ENCODE results near the gene RAB13. TPM values are rescaled to one million over a fixed set of nuclear protein-coding genes. Genes with fewer than 3 reads are reported as not detected.

Gene RAB13
- total RNA-seq, 1 donor from 2014 or later: 145 TPM

GRCh38 chr1:153976819-153977249 lies 9.3 kb downstream of the RAB13 start:
- Mint-ChIP-seq H3K36me3 (ENCODE audit: low read depth, unreplicated experiment) (peaks cover 10% of the 10 kb centered on the region), H3K27ac (ENCODE audit: unreplicated experiment) (peak overlapping the region; percentile 95), H3K4me3 (ENCODE audit: unreplicated experiment) (peak overlapping the region; percentile 91), H3K4me1 (ENCODE audit: low read depth, unreplicated experiment) (peaks cover 6% of the 10 kb centered on the region), H3K27me3 (ENCODE audit: low read depth, unreplicated experiment) (no peaks in the 10 kb centered on the region), H3K9me3 (ENCODE audit: unreplicated experiment) (no peaks in the 10 kb centered on the region)
- H2AFZ ChIP-seq (ENCODE audit: low read depth, low read length): peak overlapping the region; percentile 88
- H3K27me3 ChIP-seq (ENCODE audit: insufficient read depth, low read length): no peaks in the 10 kb centered on the region
- peaks cover 21% of the 10 kb centered on the region for H3K36me3 ChIP-seq (ENCODE audit: insufficient read depth, low read length)
- peak overlapping the region; percentile 92 for H3K9ac ChIP-seq (ENCODE audit: low read length)
- H3K4me2 ChIP-seq (ENCODE audit: low read length): peak overlapping the region; percentile 95
- peak overlapping the region; percentile 90 for H3K4me3 ChIP-seq (ENCODE audit: insufficient read depth, low read depth, low read length)
- peak overlapping the region; percentile 57 for H3K27ac ChIP-seq (ENCODE audit: low read depth, low read length)
- TF ChIP-seq CTCF (IDR thresholded peaks at IDR 0.05; ENCODE audit: insufficient read depth, low read depth, low read length) (no peak), EZH2 (IDR thresholded peaks at IDR 0.05; ENCODE audit: insufficient read depth, low read length) (no peak)
- peaks cover 21% of the 10 kb centered on the region for H3K79me2 ChIP-seq (ENCODE audit: insufficient read depth, low read length)
- FAIRE-seq (no peak), DNase-seq (ENCODE audit: low read depth) (no peak)
- H3K9me3 ChIP-seq (ENCODE audit: insufficient read depth, low read depth, low read length): no peaks in the 10 kb centered on the region
- H3K4me1 ChIP-seq (ENCODE audit: insufficient read depth, low read length): peaks cover 8% of the 10 kb centered on the region
- peaks cover 12% of the 10 kb centered on the region for H4K20me1 ChIP-seq (ENCODE audit: insufficient read depth, low read length)

DNA sequence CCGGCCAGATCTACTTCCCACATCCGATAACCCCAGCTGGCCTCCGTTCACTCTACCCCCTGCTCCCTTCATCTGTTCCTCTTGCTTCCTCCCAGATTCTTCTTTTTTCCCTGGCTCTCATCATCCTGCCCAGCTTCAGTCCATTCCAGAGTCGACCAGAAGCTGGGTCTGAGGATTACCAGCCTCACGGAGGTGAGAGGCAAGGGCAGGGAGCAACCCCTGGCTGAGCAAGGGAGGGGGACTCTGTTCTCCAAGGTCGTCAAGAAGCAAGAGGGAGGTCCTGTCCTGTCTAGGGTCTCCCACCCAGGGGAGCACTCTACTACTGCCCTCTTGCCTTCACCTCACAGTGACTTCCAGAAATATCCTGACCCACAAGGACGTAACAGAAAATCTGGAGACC lies 12.6 kb downstream of the RAB13 start:
- H3K9me3 Mint-ChIP-seq (ENCODE audit: unreplicated experiment): no peaks in the 10 kb centered on the region
- H4K20me1 ChIP-seq (ENCODE audit: insufficient read depth, low read length): peaks cover 12% of the 10 kb centered on the region
- H3K36me3 ChIP-seq (ENCODE audit: insufficient read depth, low read length): peaks cover 11% of the 10 kb centered on the region
- no peak overlapping the region for H3K4me2 ChIP-seq (ENCODE audit: low read length)
- H3K36me3 Mint-ChIP-seq (ENCODE audit: low read depth, unreplicated experiment): peaks cover 10% of the 10 kb centered on the region
- H3K4me1 ChIP-seq (ENCODE audit: insufficient read depth, low read length): peaks cover 10% of the 10 kb centered on the region
- FAIRE-seq: no peak
- H3K27me3 ChIP-seq (ENCODE audit: insufficient read depth, low read length): no peaks in the 10 kb centered on the region
- peaks cover 7% of the 10 kb centered on the region for H3K4me1 Mint-ChIP-seq (ENCODE audit: low read depth, unreplicated experiment)
- H3K4me3 ChIP-seq (ENCODE audit: insufficient read depth, low read depth, low read length): no peak overlapping the region
- DNase-seq (ENCODE audit: low read depth): no peak
- no peak overlapping the region for H3K27ac ChIP-seq (ENCODE audit: low read depth, low read length)
- no peak overlapping the region for H2AFZ ChIP-seq (ENCODE audit: low read depth, low read length)
- H3K27me3 Mint-ChIP-seq (ENCODE audit: low read depth, unreplicated experiment): no peaks in the 10 kb centered on the region
- no peaks in the 10 kb centered on the region for H3K9me3 ChIP-seq (ENCODE audit: insufficient read depth, low read depth, low read length)
- H3K79me2 ChIP-seq (ENCODE audit: insufficient read depth, low read length): peaks cover 21% of the 10 kb centered on the region
- no peak overlapping the region for H3K27ac Mint-ChIP-seq (ENCODE audit: unreplicated experiment)
- TF ChIP-seq EZH2 (IDR thresholded peaks at IDR 0.05; ENCODE audit: insufficient read depth, low read length): no peak
- TF ChIP-seq CTCF (IDR thresholded peaks at IDR 0.05; ENCODE audit: insufficient read depth, low read depth, low read length): no peak
- no peak overlapping the region for H3K9ac ChIP-seq (ENCODE audit: low read length)
- peak overlapping the region; percentile 62 for H3K4me3 Mint-ChIP-seq (ENCODE audit: unreplicated experiment)

- TF ChIP-seq EZH2 (IDR thresholded peaks at IDR 0.05; ENCODE audit: insufficient read depth, low read length): no peak
- TF ChIP-seq CTCF (IDR thresholded peaks at IDR 0.05; ENCODE audit: insufficient read depth, low read depth, low read length): no peak
- Histone ChIP-seq H3K36me3 (ENCODE audit: insufficient read depth, low read length) (peaks cover 11% of the 10 kb centered on the region), H2AFZ (ENCODE audit: low read depth, low read length) (no peak overlapping the region), H3K9ac (ENCODE audit: low read length) (no peak overlapping the region), H3K4me3 (ENCODE audit: insufficient read depth, low read depth, low read length) (no peak overlapping the region), H3K27ac (ENCODE audit: low read depth, low read length) (no peak overlapping the region), H3K79me2 (ENCODE audit: insufficient read depth, low read length) (peaks cover 21% of the 10 kb centered on the region), H3K4me1 (ENCODE audit: insufficient read depth, low read length) (peaks cover 9% of the 10 kb centered on the region), H3K4me2 (ENCODE audit: low read length) (no peak overlapping the region), H3K27me3 (ENCODE audit: insufficient read depth, low read length) (no peaks in the 10 kb centered on the region), H3K9me3 (ENCODE audit: insufficient read depth, low read depth, low read length) (no peaks in the 10 kb centered on the region), H4K20me1 (ENCODE audit: insufficient read depth, low read length) (peaks cover 12% of the 10 kb centered on the region)
- no peaks in the 10 kb centered on the region for H3K9me3 Mint-ChIP-seq (ENCODE audit: unreplicated experiment)
- H3K4me1 Mint-ChIP-seq (ENCODE audit: low read depth, unreplicated experiment): peaks cover 8% of the 10 kb centered on the region
- H3K27ac Mint-ChIP-seq (ENCODE audit: unreplicated experiment): no peak overlapping the region
- FAIRE-seq (no peak), DNase-seq (ENCODE audit: low read depth) (no peak)
- H3K4me3 Mint-ChIP-seq (ENCODE audit: unreplicated experiment): peak overlapping the region; percentile 62
- no peaks in the 10 kb centered on the region for H3K27me3 Mint-ChIP-seq (ENCODE audit: low read depth, unreplicated experiment)
- peaks cover 10% of the 10 kb centered on the region for H3K36me3 Mint-ChIP-seq (ENCODE audit: low read depth, unreplicated experiment)
Measured at GRCh38 chr1:153973071-153973470, 13.1 kb downstream of the RAB13 start.
